HEK293 (cell line): ENCODE measurements around the gene ATP6V0E2.

Experiments used
- GLI2 ChIP-seq: fragments of 450-650 bp; formaldehyde crosslinking; IDR thresholded peaks from 2 replicates; pipeline ENCODE4; 2017; ENCODE audit warnings: missing biosample characterization, missing genetic modification characterization, low read depth, borderline replicate concordance
- HOXC10 ChIP-seq: sonication (generic); formaldehyde crosslinking; IDR thresholded peaks from 2 replicates; pipeline ENCODE4 v1.8.1; 2023; ENCODE audit warnings: mild to moderate bottlenecking, missing genetic modification reagents
- KLF7 ChIP-seq: fragments of 450-650 bp; formaldehyde crosslinking; IDR thresholded peaks from 2 replicates; pipeline ENCODE4 v1.5.1; 2016; ENCODE audit warnings: missing biosample characterization, missing genetic modification characterization, borderline replicate concordance
- KLF9 ChIP-seq: fragments of 450-650 bp; formaldehyde crosslinking; IDR thresholded peaks from 2 replicates; pipeline ENCODE4 v1.5.1; 2016; ENCODE audit warnings: missing biosample characterization, missing genetic modification characterization, low read depth
- MYNN ChIP-seq: fragments of 450-650 bp; formaldehyde crosslinking; IDR thresholded peaks from 2 replicates; pipeline ENCODE4 v1.5.1; 2016; ENCODE audit warnings: missing biosample characterization, missing genetic modification characterization, borderline replicate concordance
- SCRT2 ChIP-seq: fragments of 450-650 bp; formaldehyde crosslinking; IDR thresholded peaks from 2 replicates; pipeline ENCODE4 v1.5.1; 2016; ENCODE audit warnings: missing biosample characterization, missing genetic modification characterization
- TCF7L2 ChIP-seq: IDR thresholded peaks from 2 replicates; pipeline ENCODE4 v1.6.1; 2011; ENCODE audit warnings: low read depth, mild to moderate bottlenecking, inconsistent platforms, low read length, moderate library complexity, borderline replicate concordance
- ZBTB26 ChIP-seq: fragments of 450-650 bp; formaldehyde crosslinking; optimal IDR thresholded peaks from 2 replicates; pipeline ENCODE3; 2016; ENCODE audit warnings: missing biosample characterization, mild to moderate bottlenecking, missing genetic modification characterization
- ZBTB49 ChIP-seq: fragments of 450-650 bp; formaldehyde crosslinking; IDR thresholded peaks from 2 replicates; pipeline ENCODE4 v1.5.1; 2016; ENCODE audit warnings: missing biosample characterization, missing genetic modification characterization, low read depth
- ZNF133 ChIP-seq: fragments of 450-650 bp; formaldehyde crosslinking; IDR thresholded peaks from 2 replicates; pipeline ENCODE4 v1.5.1; 2016; ENCODE audit warnings: missing biosample characterization, missing genetic modification characterization
- ZNF24 ChIP-seq: fragments of 450-650 bp; formaldehyde crosslinking; IDR thresholded peaks from 2 replicates; pipeline ENCODE4 v1.5.1; 2016; ENCODE audit warnings: missing biosample characterization, missing genetic modification characterization
- ZNF248 ChIP-seq: fragments of 450-650 bp; formaldehyde crosslinking; IDR thresholded peaks from 2 replicates; pipeline ENCODE4 v1.5.1; 2017; ENCODE audit warnings: missing biosample characterization, missing genetic modification characterization
- ZNF26 ChIP-seq: fragments of 450-650 bp; formaldehyde crosslinking; IDR thresholded peaks from 2 replicates; pipeline ENCODE4 v1.5.1; 2016; ENCODE audit warnings: missing biosample characterization, missing genetic modification characterization
- ZNF324 ChIP-seq: fragments of 450-650 bp; formaldehyde crosslinking; IDR thresholded peaks from 2 replicates; pipeline ENCODE4 v1.5.1; 2016; ENCODE audit warnings: missing biosample characterization, missing genetic modification characterization
- ZNF341 ChIP-seq: fragments of 450-650 bp; formaldehyde crosslinking; IDR thresholded peaks from 2 replicates; pipeline ENCODE4; 2016; ENCODE audit warnings: low read depth, missing biosample characterization, missing genetic modification characterization
- ZNF354C ChIP-seq: fragments of 450-650 bp; formaldehyde crosslinking; IDR thresholded peaks from 2 replicates; pipeline ENCODE4 v1.5.1; 2016; ENCODE audit warnings: missing biosample characterization, missing genetic modification characterization, low read depth, borderline replicate concordance
- ZNF404 ChIP-seq: fragments of 450-650 bp; formaldehyde crosslinking; IDR thresholded peaks from 2 replicates; pipeline ENCODE4 v1.5.1; 2017; ENCODE audit warnings: missing biosample characterization, missing genetic modification characterization
- ZNF426 ChIP-seq: fragments of 450-650 bp; formaldehyde crosslinking; IDR thresholded peaks from 2 replicates; pipeline ENCODE4 v1.5.1; 2017; ENCODE audit warnings: missing biosample characterization, missing genetic modification characterization, mild to moderate bottlenecking, inconsistent platforms, moderate library complexity
- ZNF433 ChIP-seq: fragments of 450-650 bp; formaldehyde crosslinking; IDR thresholded peaks from 2 replicates; pipeline ENCODE4 v1.5.1; 2016; ENCODE audit warnings: missing biosample characterization, missing genetic modification characterization, low read depth
- ZNF488 ChIP-seq: fragments of 450-650 bp; formaldehyde crosslinking; IDR thresholded peaks from 2 replicates; pipeline ENCODE4 v1.5.1; 2016; ENCODE audit warnings: missing biosample characterization, missing genetic modification characterization
- ZNF521 ChIP-seq: fragments of 450-650 bp; formaldehyde crosslinking; IDR thresholded peaks from 2 replicates; pipeline ENCODE4 v1.5.1; 2017; ENCODE audit warnings: missing biosample characterization, mild to moderate bottlenecking, missing genetic modification characterization
- ZNF544 ChIP-seq: fragments of 450-650 bp; formaldehyde crosslinking; IDR thresholded peaks from 2 replicates; pipeline ENCODE4 v1.5.0; 2017; ENCODE audit warnings: missing biosample characterization, missing genetic modification characterization
- ZNF549 ChIP-seq: fragments of 450-650 bp; IDR thresholded peaks from 2 replicates; pipeline ENCODE4 v1.5.1; 2018; ENCODE audit warnings: missing biosample characterization, missing genetic modification characterization, mild to moderate bottlenecking, inconsistent platforms, moderate library complexity
- ZNF561 ChIP-seq: fragments of 450-650 bp; IDR thresholded peaks from 2 replicates; pipeline ENCODE4 v1.5.1; 2018; ENCODE audit warnings: missing biosample characterization, missing genetic modification characterization, borderline replicate concordance
- ZNF585B ChIP-seq: fragments of 450-650 bp; formaldehyde crosslinking; IDR thresholded peaks from 2 replicates; pipeline ENCODE4 v1.5.1; 2016; ENCODE audit warnings: missing biosample characterization, missing genetic modification characterization
- ZNF600 ChIP-seq: fragments of 450-650 bp; formaldehyde crosslinking; IDR thresholded peaks from 2 replicates; pipeline ENCODE4 v1.5.1; 2016; ENCODE audit warnings: missing biosample characterization, missing genetic modification characterization
- ZNF623 ChIP-seq: fragments of 450-650 bp; formaldehyde crosslinking; IDR thresholded peaks from 2 replicates; pipeline ENCODE4 v1.5.1; 2016; ENCODE audit warnings: missing biosample characterization, missing genetic modification characterization
- ZNF658 ChIP-seq: fragments of 450-650 bp; formaldehyde crosslinking; IDR thresholded peaks from 2 replicates; pipeline ENCODE4; 2016; ENCODE audit warnings: missing biosample characterization, missing genetic modification characterization
- ZNF660 ChIP-seq: fragments of 450-650 bp; IDR thresholded peaks from 2 replicates; pipeline ENCODE4 v1.5.1; 2018; ENCODE audit warnings: missing biosample characterization, mild to moderate bottlenecking, missing genetic modification characterization
- ZNF664 ChIP-seq: fragments of 450-650 bp; formaldehyde crosslinking; IDR thresholded peaks from 2 replicates; pipeline ENCODE4 v1.5.1; 2016; ENCODE audit warnings: missing biosample characterization, missing genetic modification characterization
- ZNF701 ChIP-seq: fragments of 450-650 bp; formaldehyde crosslinking; IDR thresholded peaks from 2 replicates; pipeline ENCODE4 v1.5.1; 2016; ENCODE audit warnings: missing biosample characterization, missing genetic modification characterization
- ZNF768 ChIP-seq: fragments of 450-650 bp; formaldehyde crosslinking; IDR thresholded peaks from 2 replicates; pipeline ENCODE4 v1.5.1; 2018; ENCODE audit warnings: missing biosample characterization, mild to moderate bottlenecking, missing genetic modification characterization
- ZNF837 ChIP-seq: fragments of 450-650 bp; formaldehyde crosslinking; IDR thresholded peaks from 2 replicates; pipeline ENCODE4 v1.5.1; 2016; ENCODE audit warnings: missing biosample characterization, missing genetic modification characterization
- ZSCAN4 ChIP-seq: fragments of 450-650 bp; formaldehyde crosslinking; IDR thresholded peaks from 2 replicates; pipeline ENCODE4 v1.5.1; 2017; ENCODE audit warnings: missing biosample characterization, missing genetic modification characterization

Gene ATP6V0E2

GRCh38 chr7:149873074-149873969 lies at the start of gene ATP6V0E2 (continued):
- TF ChIP-seq ZNF26 (tag by site-specific recombination) (no peak), ZBTB26 (tag by site-specific recombination) (no peak), MYNN (no peak), ZNF488 (tag by site-specific recombination) (no peak), ZNF549 (no peak), SCRT2 (tag by site-specific recombination) (peak; percentile 59), ZNF561 (tag by site-specific recombination) (peak; percentile 77), ZNF660 (tag by site-specific recombination) (peak; percentile 81; the same call in 1 of the 2 replicates), ZNF24 (tag by site-specific recombination) (no peak), ZNF623 (tag by site-specific recombination) (no peak), ZNF426 (tag by site-specific recombination) (no peak), ZNF404 (no peak), ZNF768 (tag by site-specific recombination) (no peak), ZNF324 (tag by site-specific recombination) (no peak), ZNF133 (tag by site-specific recombination) (no peak), KLF7 (tag by site-specific recombination) (no peak), ZNF658 (no peak), ZNF433 (tag by site-specific recombination) (no peak), ZNF664 (tag by site-specific recombination) (0 out of 2 replicates have a peak, but pooled peaks have one; percentile 21), ZNF354C (no peak), HOXC10 (CRISPR knock-in tag) (no peak), ZBTB49 (no peak), ZNF341 (tag by site-specific recombination) (peak; percentile 59), ZNF837 (tag by site-specific recombination) (no peak), ZNF544 (tag by site-specific recombination) (no peak), TCF7L2 (no peak), ZNF701 (tag by site-specific recombination) (no peak), ZNF600 (tag by site-specific recombination) (no peak), ZNF585B (no peak), KLF9 (tag by site-specific recombination) (0 out of 2 replicates have a peak, but pooled peaks have one; percentile 41), ZSCAN4 (tag by site-specific recombination) (no peak), GLI2 (tag by site-specific recombination) (0 out of 2 replicates have a peak, but pooled peaks have one; percentile 10), ZNF521 (tag by site-specific recombination) (no peak), ZNF248 (tag by site-specific recombination) (no peak)
